ENCODE measurements around the gene PSMG4. TPM values are rescaled to one million over a fixed set of nuclear protein-coding genes. Genes with fewer than 3 reads are reported as not detected.
"Not testable (repeated sequence)": the region's sequence is repeated elsewhere in the genome, so short reads cannot be mapped to it uniquely, and the experiment has no call there.

Gene PSMG4
- total RNA-seq, 5 donors from 2014 or later (not counting 1 experiment from before 2014, with no cell fraction given) = 18.8 to 42.6 (median 33.6) TPM

DNA sequence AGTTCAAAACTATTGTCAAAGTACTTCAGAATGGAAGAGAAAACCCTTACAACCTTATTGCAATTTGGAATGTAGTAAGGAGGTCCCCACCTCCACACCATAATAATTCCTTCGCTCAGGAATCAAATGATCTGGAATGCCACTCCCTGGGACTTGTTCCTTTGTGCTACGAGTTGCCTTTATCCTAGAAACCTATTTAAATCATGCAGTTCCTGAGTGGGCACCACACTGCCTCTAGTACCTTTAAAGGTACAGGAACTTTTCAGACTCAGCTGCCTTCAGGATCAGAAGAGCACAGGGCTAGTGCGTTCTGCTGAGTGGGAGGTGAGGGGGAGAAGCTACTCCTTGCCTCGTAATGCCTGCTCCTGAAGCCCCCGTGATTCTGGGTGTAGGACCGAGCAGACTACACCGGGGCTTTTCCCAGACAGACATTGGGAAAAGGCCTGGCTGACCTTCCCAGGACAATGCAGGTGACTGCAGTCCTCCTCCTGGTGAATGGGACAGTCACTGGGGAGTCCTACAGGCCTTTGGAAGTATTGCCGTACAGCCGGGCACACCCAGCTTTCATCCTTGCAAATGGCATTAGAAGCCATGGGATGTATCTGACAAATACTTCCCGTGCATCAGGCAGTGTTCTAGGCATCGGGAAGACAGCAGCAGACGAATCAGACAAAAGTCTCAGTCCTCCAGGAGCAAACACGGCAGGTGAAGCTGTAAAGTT, 19.5 kb upstream of the PSMG4 start:
- POLR2A ChIA-PET = no interaction called here
- H3K27me3 ChIP-seq (replicated peaks in 1 of 2; ENCODE audit: control insufficient read depth in 2 of 2, extremely low read depth in 1 of 2, insufficient read depth in 2 of 2, low read length in 1 of 2) = peaks cover 4 to 60% of the 10 kb centered on the region in 2 experiments
- no peak overlapping the region for H3K4me3 ChIP-seq (ENCODE audit: control insufficient read depth in 1 of 2, extremely low read depth in 1 of 2, low read length in 1 of 2)
- H3K9me3 ChIP-seq = no peaks in the 10 kb centered on the region
- CTCF ChIA-PET = no interaction called here
- Mint-ChIP-seq H3K4me1 (no peaks in the 10 kb centered on the region), H3K9me3 (no peaks in the 10 kb centered on the region), H3K36me3 (no peaks in the 10 kb centered on the region), H3K27me3 (peaks cover 46 to 66% of the 10 kb centered on the region in 2 donors), H3K27ac (no peak overlapping the region), H3K4me3 (no peak overlapping the region)
- H3K36me3 ChIP-seq (ENCODE audit: control insufficient read depth in 2 of 2, extremely low read depth in 1 of 2, insufficient read depth in 1 of 2, low read length in 1 of 2) = no peaks in the 10 kb centered on the region
- 84% methylated on average over 9 of the region's 13 CpGs for WGBS (ENCODE audit: insufficient coverage)
- no peak for DNase-seq
- H3K27ac ChIP-seq (ENCODE audit: low read length) = no peak overlapping the region
- ATAC-seq (replicated peaks in 1 of 4) = no peak
- no peaks in the 10 kb centered on the region for H3K4me1 ChIP-seq (ENCODE audit: control insufficient read depth in 1 of 2, extremely low read depth in 1 of 2, insufficient read depth in 2 of 2, low read length in 2 of 2)

DNA sequence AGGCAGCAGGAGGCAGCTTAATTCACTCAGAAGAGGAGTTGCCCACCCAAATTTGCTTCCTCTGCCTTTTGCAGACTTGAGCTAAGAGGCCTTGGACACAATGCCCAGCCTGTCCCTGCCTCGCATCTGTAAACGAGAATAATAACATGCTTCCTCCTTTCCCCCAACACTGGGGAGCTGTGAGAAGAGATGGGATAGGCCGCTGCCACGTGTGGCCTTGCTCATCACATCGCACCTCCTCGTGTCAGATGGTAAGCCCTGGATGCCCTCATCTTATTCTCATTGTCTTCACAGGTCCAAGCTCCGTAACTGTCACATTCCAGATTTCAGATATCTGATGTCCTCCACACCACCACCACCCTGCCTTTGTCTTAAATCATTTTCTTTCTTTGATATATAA, 18.2 kb upstream of the PSMG4 start:
- Mint-ChIP-seq H3K36me3 (no peaks in the 10 kb centered on the region), H3K27me3 (peaks cover 44 to 57% of the 10 kb centered on the region in 2 donors), H3K4me3 (no peak overlapping the region), H3K4me1 (no peaks in the 10 kb centered on the region), H3K27ac (no peak overlapping the region), H3K9me3 (no peaks in the 10 kb centered on the region)
- ATAC-seq (replicated peaks in 1 of 4) (no peak), DNase-seq (no peak)
- H3K27ac ChIP-seq (ENCODE audit: low read length) = no peak overlapping the region
- WGBS (ENCODE audit: insufficient coverage) = no CpG with 5 or more reads among the region's 7 CpGs
- POLR2A ChIA-PET = no interaction called here
- CTCF ChIA-PET = interaction anchor here in 1 of 2 donors (0.6 kb wide), 1 partner anchor 491 kb away, joined by 3 read pairs; no protein-coding TSS in a partner anchor
- no peaks in the 10 kb centered on the region for H3K36me3 ChIP-seq (ENCODE audit: control insufficient read depth in 2 of 2, extremely low read depth in 1 of 2, insufficient read depth in 1 of 2, low read length in 1 of 2)
- no peaks in the 10 kb centered on the region for H3K4me1 ChIP-seq (ENCODE audit: control insufficient read depth in 1 of 2, extremely low read depth in 1 of 2, insufficient read depth in 2 of 2, low read length in 2 of 2)
- H3K27me3 ChIP-seq (replicated peaks in 1 of 2; ENCODE audit: control insufficient read depth in 2 of 2, extremely low read depth in 1 of 2, insufficient read depth in 2 of 2, low read length in 1 of 2) = peaks cover 0 to 54% of the 10 kb centered on the region in 2 experiments
- no peaks in the 10 kb centered on the region for H3K9me3 ChIP-seq
- H3K4me3 ChIP-seq (ENCODE audit: control insufficient read depth in 1 of 2, extremely low read depth in 1 of 2, low read length in 1 of 2) = no peak overlapping the region

DNA sequence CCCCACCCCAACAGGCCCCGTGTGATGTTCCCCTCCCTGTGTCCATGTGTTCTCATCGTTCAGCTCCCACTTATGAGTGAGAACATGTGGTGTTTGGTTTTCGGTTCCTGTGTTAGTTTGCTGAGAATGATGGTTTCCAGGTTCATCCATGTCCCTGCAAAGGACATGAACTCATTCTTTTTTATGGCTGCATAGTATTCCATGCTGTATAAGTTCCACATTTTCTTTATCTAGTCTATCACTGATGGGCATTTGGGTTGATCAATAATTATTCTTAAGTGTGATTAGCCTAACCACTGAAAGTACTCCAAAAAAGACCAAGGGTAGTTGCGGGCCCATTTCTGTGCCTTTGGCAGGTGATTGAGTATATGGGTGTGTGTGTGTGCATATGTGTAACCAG, 17.0 kb upstream of the PSMG4 start:
- H3K27ac Mint-ChIP-seq; H3K27ac ChIP-seq (ENCODE audit: low read length); POLR2A ChIA-PET; H3K9me3 ChIP-seq; H3K4me3 Mint-ChIP-seq; H3K4me3 ChIP-seq (ENCODE audit: control insufficient read depth in 1 of 2, extremely low read depth in 1 of 2, low read length in 1 of 2); H3K4me1 ChIP-seq (ENCODE audit: control insufficient read depth in 1 of 2, extremely low read depth in 1 of 2, insufficient read depth in 2 of 2, low read length in 2 of 2); H3K4me1 Mint-ChIP-seq; H3K36me3 Mint-ChIP-seq; H3K9me3 Mint-ChIP-seq; H3K36me3 ChIP-seq (ENCODE audit: control insufficient read depth in 2 of 2, extremely low read depth in 1 of 2, insufficient read depth in 1 of 2, low read length in 1 of 2); ATAC-seq (replicated peaks in 1 of 4); DNase-seq: not testable (repeated sequence)
- WGBS (ENCODE audit: insufficient coverage) = no CpG with 5 or more reads among the region's 4 CpGs
- H3K27me3 ChIP-seq (replicated peaks in 1 of 2; ENCODE audit: control insufficient read depth in 2 of 2, extremely low read depth in 1 of 2, insufficient read depth in 2 of 2, low read length in 1 of 2) = peaks cover 0 to 51% of the 10 kb centered on the region in 2 experiments
- CTCF ChIA-PET = interaction anchor here in 1 of 2 donors (0.6 to 0.7 kb wide), 2 partner anchors 10 to 180 kb away, joined by 3 to 6 read pairs; no protein-coding TSS in a partner anchor
- peaks cover 44 to 50% of the 10 kb centered on the region in 2 donors for H3K27me3 Mint-ChIP-seq

DNA sequence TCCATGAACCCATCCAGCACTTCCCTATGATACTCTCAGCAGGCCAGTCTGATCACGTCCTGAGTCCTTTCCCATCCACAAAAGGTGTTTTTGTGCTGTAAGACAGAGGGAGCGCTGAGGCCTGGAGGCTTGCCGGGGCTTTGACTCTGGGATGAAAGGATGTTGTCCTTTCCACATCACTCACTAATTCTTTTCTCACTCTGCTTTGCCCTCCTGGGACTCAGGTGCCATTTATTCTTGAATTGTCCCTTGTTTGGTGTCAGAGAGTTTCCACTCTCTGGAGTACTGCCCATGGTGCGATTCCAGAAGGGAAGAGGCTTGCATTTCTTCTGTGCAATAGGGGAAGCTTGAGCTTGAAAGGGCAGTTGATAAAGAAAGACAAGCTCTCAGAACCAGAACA, 16.0 kb upstream of the PSMG4 start:
- Histone ChIP-seq H3K9me3 (no peaks in the 10 kb centered on the region), H3K36me3 (ENCODE audit: control insufficient read depth in 2 of 2, extremely low read depth in 1 of 2, insufficient read depth in 1 of 2, low read length in 1 of 2) (no peaks in the 10 kb centered on the region), H3K27me3 (replicated peaks in 1 of 2; ENCODE audit: control insufficient read depth in 2 of 2, extremely low read depth in 1 of 2, insufficient read depth in 2 of 2, low read length in 1 of 2) (peaks cover 0 to 54% of the 10 kb centered on the region in 2 experiments), H3K27ac (ENCODE audit: low read length) (no peak overlapping the region), H3K4me3 (ENCODE audit: control insufficient read depth in 1 of 2, extremely low read depth in 1 of 2, low read length in 1 of 2) (no peak overlapping the region), H3K4me1 (ENCODE audit: control insufficient read depth in 1 of 2, extremely low read depth in 1 of 2, insufficient read depth in 2 of 2, low read length in 2 of 2) (no peaks in the 10 kb centered on the region)
- no CpG with 5 or more reads among the region's 4 CpGs for WGBS (ENCODE audit: insufficient coverage)
- H3K27ac Mint-ChIP-seq = no peak overlapping the region
- no peak for ATAC-seq (replicated peaks in 1 of 4)
- POLR2A ChIA-PET = no interaction called here
- DNase-seq = no peak
- H3K36me3 Mint-ChIP-seq = no peaks in the 10 kb centered on the region
- H3K9me3 Mint-ChIP-seq = no peaks in the 10 kb centered on the region
- no peaks in the 10 kb centered on the region for H3K4me1 Mint-ChIP-seq
- CTCF ChIA-PET = no interaction called here
- no peak overlapping the region for H3K4me3 Mint-ChIP-seq
- H3K27me3 Mint-ChIP-seq = peaks cover 38 to 50% of the 10 kb centered on the region in 2 donors

DNA sequence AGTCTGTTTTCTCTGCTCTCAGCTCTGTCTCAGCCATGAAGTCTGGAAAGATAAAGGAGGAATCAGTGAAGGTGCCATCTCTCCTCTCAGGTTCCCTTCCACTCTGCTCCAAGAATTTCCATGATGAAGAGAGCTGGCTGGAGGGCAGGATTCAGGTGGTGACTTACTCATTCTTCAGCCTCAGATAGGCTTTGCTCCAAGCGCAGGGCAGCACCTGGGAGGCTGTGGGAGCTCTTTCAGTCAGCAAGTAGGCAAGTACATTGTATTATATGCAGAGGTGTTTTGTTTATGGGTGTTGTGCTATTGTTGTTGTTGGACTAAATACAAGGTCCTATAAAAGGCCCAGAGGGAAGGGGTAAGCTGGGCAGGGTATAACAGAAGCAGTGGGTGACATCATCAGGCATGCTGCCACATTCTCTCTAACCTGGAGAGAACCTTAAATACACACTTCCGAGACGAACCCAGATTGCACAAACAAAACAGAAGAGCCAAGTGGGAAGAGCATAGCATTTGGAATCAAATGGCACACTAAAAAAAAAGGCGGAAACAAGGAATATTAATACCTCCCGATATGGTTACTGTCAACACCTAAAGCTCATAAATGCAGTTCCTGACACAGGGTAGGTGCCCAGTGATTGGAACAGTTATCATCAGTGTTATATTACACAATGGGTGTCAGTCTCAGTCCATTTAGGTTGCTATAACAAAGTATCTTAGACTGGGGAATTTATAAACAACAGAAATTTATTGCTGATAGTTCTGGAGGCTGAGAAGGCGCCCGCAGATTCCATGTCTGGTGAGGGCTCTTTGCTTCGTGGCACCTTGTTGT, 14.5 kb upstream of the PSMG4 start:
- POLR2A ChIA-PET = interaction anchor here in 1 of 2 donors (0.7 kb wide), 1 partner anchor 147 kb away, joined by 6 read pairs; no protein-coding TSS in a partner anchor
- no peak for DNase-seq
- peaks cover 42 to 48% of the 10 kb centered on the region in 2 donors for H3K27me3 Mint-ChIP-seq

DNA sequence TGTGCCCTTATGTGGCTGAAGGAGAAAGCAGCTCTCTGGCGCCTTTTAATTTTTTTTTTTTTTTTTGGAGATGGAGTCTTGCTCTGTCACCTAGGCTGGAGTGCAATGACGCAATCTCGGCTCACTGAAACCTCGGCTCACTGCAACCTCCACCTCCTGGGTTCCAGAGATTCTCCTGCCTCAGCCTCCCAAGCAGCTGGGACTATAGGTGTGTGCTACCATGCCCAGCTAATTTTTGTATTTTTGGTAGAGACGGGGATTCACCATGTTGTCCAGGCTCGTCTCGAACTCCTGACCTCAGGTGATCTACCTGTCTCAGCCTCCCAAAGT, 13.9 kb upstream of the PSMG4 start:
- peaks cover 0 to 60% of the 10 kb centered on the region in 2 experiments for H3K27me3 ChIP-seq (replicated peaks in 1 of 2; ENCODE audit: control insufficient read depth in 2 of 2, extremely low read depth in 1 of 2, insufficient read depth in 2 of 2, low read length in 1 of 2)
- not testable (repeated sequence) for H3K9me3 Mint-ChIP-seq; H3K9me3 ChIP-seq; H3K4me3 ChIP-seq (ENCODE audit: control insufficient read depth in 1 of 2, extremely low read depth in 1 of 2, low read length in 1 of 2); DNase-seq; ATAC-seq (replicated peaks in 1 of 4); H3K4me3 Mint-ChIP-seq; H3K4me1 ChIP-seq (ENCODE audit: control insufficient read depth in 1 of 2, extremely low read depth in 1 of 2, insufficient read depth in 2 of 2, low read length in 2 of 2); H3K27ac ChIP-seq (ENCODE audit: low read length); H3K36me3 Mint-ChIP-seq; H3K36me3 ChIP-seq (ENCODE audit: control insufficient read depth in 2 of 2, extremely low read depth in 1 of 2, insufficient read depth in 1 of 2, low read length in 1 of 2); H3K27ac Mint-ChIP-seq; H3K4me1 Mint-ChIP-seq
- H3K27me3 Mint-ChIP-seq = peaks cover 44 to 52% of the 10 kb centered on the region in 2 donors
- ChIA-PET POLR2A (interaction anchor here in 1 of 2 donors (0.7 kb wide), 1 partner anchor 148 kb away, joined by 6 read pairs; no protein-coding TSS in a partner anchor), CTCF (interaction anchor here in 1 of 2 donors (0.5 kb wide), 1 partner anchor 395 kb away, joined by 3 read pairs; no protein-coding TSS in a partner anchor)
- no CpG with 5 or more reads among the region's 7 CpGs for WGBS (ENCODE audit: insufficient coverage)

More for the DNA sequence above, 14.5 kb upstream of the PSMG4 start:
- Mint-ChIP-seq H3K4me1 (no peaks in the 10 kb centered on the region), H3K27ac (no peak overlapping the region), H3K4me3 (no peak overlapping the region), H3K36me3 (no peaks in the 10 kb centered on the region), H3K9me3 (no peaks in the 10 kb centered on the region)
- ATAC-seq (replicated peaks in 1 of 4) = no peak
- no peak overlapping the region for H3K27ac ChIP-seq (ENCODE audit: low read length)
- H3K9me3 ChIP-seq = no peaks in the 10 kb centered on the region
- H3K4me1 ChIP-seq (ENCODE audit: control insufficient read depth in 1 of 2, extremely low read depth in 1 of 2, insufficient read depth in 2 of 2, low read length in 2 of 2) = no peaks in the 10 kb centered on the region
- H3K4me3 ChIP-seq (ENCODE audit: control insufficient read depth in 1 of 2, extremely low read depth in 1 of 2, low read length in 1 of 2) = no peak overlapping the region
- H3K27me3 ChIP-seq (replicated peaks in 1 of 2; ENCODE audit: control insufficient read depth in 2 of 2, extremely low read depth in 1 of 2, insufficient read depth in 2 of 2, low read length in 1 of 2) = peaks cover 0 to 59% of the 10 kb centered on the region in 2 experiments
- no peaks in the 10 kb centered on the region for H3K36me3 ChIP-seq (ENCODE audit: control insufficient read depth in 2 of 2, extremely low read depth in 1 of 2, insufficient read depth in 1 of 2, low read length in 1 of 2)
- CTCF ChIA-PET = interaction anchor here (0.5 to 0.6 kb wide), 2 partner anchors 134 to 394 kb away, joined by 3 to 7 read pairs; no protein-coding TSS in a partner anchor
- WGBS (ENCODE audit: insufficient coverage) = 83% methylated on average over 3 of the region's 8 CpGs
